Panc1 (cell line): Measurements from ENCODE around the gene HMGN5. TPM values are rescaled to one million over a fixed set of nuclear protein-coding genes. Genes with fewer than 3 reads are reported as not detected.

Experiments used
- ATAC-seq: fragments of 200-7000 bp; cut with Tn5 transposase; 2 replicates; pipeline ENCODE4 v1.9.1; 2020; ENCODE audit warnings: mild to moderate bottlenecking, moderate library complexity
- BruUV-seq: library from RNA; stranded (reverse); fragments of 400-500 nt; replicated peaks from 2 replicates; lab custom pipeline; 2021; lab: Mats Ljungman, UMichigan
- CTCF ChIA-PET: fragments of 300-600 bp; sonication (Branson Sonifier 250); formaldehyde crosslinking; loops from one replicate; lab custom pipeline; 2022; ENCODE audit warnings: antibody characterized with exemption; lab: Charles Lee
- POLR2A ChIA-PET: fragments of 300-600 bp; sonication (Branson Sonifier 250); formaldehyde crosslinking; loops from one replicate; lab custom pipeline; 2022; ENCODE audit warnings: antibody characterized with exemption; lab: Charles Lee
- DNase-seq: peaks from one replicate; pipeline ENCODE4 v3.0.0-alpha.2; 2010; ENCODE audit warnings: low read depth, low spot score
- H3K27ac ChIP-seq: 2 replicates; pipeline ENCODE4 v1.5.1; 2011; ENCODE audit warnings: mild to moderate bottlenecking, low read length, inconsistent platforms
- H3K27me3 ChIP-seq: fragments of 200-500 bp; sonication (Bioruptor generic); 2 replicates; pipeline ENCODE4 v1.6.0; 2014; ENCODE audit warnings: low read length, inconsistent platforms; ENCODE audit not compliant: control insufficient read depth, insufficient read depth
- H3K36me3 ChIP-seq: fragments of 200-500 bp; sonication (Bioruptor generic); 2 replicates; pipeline ENCODE4 v1.5.1; 2014; ENCODE audit warnings: inconsistent platforms, mild to moderate bottlenecking, low read length, moderate library complexity; ENCODE audit not compliant: control insufficient read depth, insufficient read depth
- H3K4me1 ChIP-seq: 2 replicates; pipeline ENCODE4 v1.5.1; 2011; ENCODE audit warnings: inconsistent platforms, mild to moderate bottlenecking, low read length, moderate library complexity; ENCODE audit not compliant: control insufficient read depth, insufficient read depth
- H3K4me3 ChIP-seq, 2 experiments: 2 replicates each; pipeline ENCODE4 v1.5.1; 2011 to 2012; ENCODE audit warnings: low read depth in 2 of 2, low read length in 2 of 2, mild to moderate bottlenecking in 2 of 2, inconsistent platforms in 1 of 2, moderate library complexity in 1 of 2
- H3K9me3 ChIP-seq: fragments of 200-500 bp; sonication (Bioruptor generic); 2 replicates; pipeline ENCODE4 v1.5.1; 2014; ENCODE audit warnings: low read depth, mild to moderate bottlenecking, inconsistent platforms, low read length, moderate library complexity; ENCODE audit not compliant: control insufficient read depth, insufficient read depth
- POLR2AphosphoS5 ChIP-seq: IDR thresholded peaks from 2 replicates; pipeline ENCODE4 v1.6.1; 2012; ENCODE audit warnings: mild to moderate bottlenecking, low read depth, low read length, moderate library complexity
- SIN3A ChIP-seq: IDR thresholded peaks from 2 replicates; pipeline ENCODE4 v1.6.1; 2012; ENCODE audit warnings: low read depth, mild to moderate bottlenecking, low read length, moderate library complexity, borderline replicate concordance; ENCODE audit not compliant: insufficient read depth
- TCF7L2 ChIP-seq: IDR thresholded peaks from 2 replicates; pipeline ENCODE4 v1.6.1; 2011; ENCODE audit warnings: mild to moderate bottlenecking, low read depth, low read length, inconsistent platforms
- in situ Hi-C: cut with HindIII; loops from 2 replicates; pipeline ENCODE4 v1.10.0; 2016; ENCODE audit warnings: low sequenced_read_pairs, low pct_unique_long_range_greater_than_20kb
- intact Hi-C: fragments of 100-400 bp; cut with micrococcal nuclease; formaldehyde crosslinking; loops from one replicate; pipeline ENCODE4 v1.10.0; 2022; ENCODE audit not compliant: unreplicated experiment
- total RNA-seq: library from RNA; stranded (reverse); gene quantifications from one replicate; pipeline ENCODE4 v1.2.1, GENCODE V29; 2021; ENCODE audit not compliant: unreplicated experiment
- TF ChIP-seq, protein P1 (sequence below): fragments of 450-650 bp; IDR thresholded peaks from 2 replicates; pipeline ENCODE4 v1.5.1; 2017; ENCODE audit warnings: mild to moderate bottlenecking
- TF ChIP-seq, protein P2 (sequence below), 2 experiments: IDR thresholded peaks; 2 replicates each; pipeline ENCODE4 v1.6.1; 2011 to 2012; ENCODE audit warnings: low read depth in 2 of 2, control low read depth in 1 of 2, low read length in 1 of 2, mild to moderate bottlenecking in 1 of 2, moderate library complexity in 1 of 2; ENCODE audit not compliant: insufficient read depth in 1 of 2

The HMGN5 gene
- total RNA-seq, 1 experiment from 2014 or later = 1.5 TPM

DNA sequence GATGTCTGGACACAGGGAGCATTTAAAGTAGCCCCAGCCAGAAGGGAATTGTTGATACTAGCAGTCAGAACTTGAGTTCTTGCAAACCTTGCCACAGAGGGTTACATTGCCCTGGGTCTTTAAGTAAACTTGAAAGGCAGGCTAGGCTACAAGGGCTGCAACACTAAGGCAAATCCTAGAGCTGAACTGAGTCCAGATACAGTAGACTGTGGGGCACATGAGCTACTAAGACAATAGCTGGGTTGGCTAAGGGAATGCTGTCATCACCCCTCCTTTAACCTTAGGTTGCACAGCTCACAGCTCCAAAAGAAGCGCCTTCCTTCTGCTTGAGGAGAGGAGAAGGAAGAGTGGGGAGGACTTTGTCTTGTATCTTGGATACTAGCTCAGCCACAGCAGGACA lies 35.8 kb upstream of the HMGN5 start:
- no peak for ATAC-seq
- DNase-seq = no peak
- H3K4me3 ChIP-seq = no peak overlapping the region
- TF ChIP-seq TCF7L2 (no peak), SIN3A (no peak), POLR2AphosphoS5 (no peak)
- TF ChIP-seq, protein P1, sequence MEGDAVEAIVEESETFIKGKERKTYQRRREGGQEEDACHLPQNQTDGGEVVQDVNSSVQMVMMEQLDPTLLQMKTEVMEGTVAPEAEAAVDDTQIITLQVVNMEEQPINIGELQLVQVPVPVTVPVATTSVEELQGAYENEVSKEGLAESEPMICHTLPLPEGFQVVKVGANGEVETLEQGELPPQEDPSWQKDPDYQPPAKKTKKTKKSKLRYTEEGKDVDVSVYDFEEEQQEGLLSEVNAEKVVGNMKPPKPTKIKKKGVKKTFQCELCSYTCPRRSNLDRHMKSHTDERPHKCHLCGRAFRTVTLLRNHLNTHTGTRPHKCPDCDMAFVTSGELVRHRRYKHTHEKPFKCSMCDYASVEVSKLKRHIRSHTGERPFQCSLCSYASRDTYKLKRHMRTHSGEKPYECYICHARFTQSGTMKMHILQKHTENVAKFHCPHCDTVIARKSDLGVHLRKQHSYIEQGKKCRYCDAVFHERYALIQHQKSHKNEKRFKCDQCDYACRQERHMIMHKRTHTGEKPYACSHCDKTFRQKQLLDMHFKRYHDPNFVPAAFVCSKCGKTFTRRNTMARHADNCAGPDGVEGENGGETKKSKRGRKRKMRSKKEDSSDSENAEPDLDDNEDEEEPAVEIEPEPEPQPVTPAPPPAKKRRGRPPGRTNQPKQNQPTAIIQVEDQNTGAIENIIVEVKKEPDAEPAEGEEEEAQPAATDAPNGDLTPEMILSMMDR = no peak
- TF ChIP-seq, protein P2, sequence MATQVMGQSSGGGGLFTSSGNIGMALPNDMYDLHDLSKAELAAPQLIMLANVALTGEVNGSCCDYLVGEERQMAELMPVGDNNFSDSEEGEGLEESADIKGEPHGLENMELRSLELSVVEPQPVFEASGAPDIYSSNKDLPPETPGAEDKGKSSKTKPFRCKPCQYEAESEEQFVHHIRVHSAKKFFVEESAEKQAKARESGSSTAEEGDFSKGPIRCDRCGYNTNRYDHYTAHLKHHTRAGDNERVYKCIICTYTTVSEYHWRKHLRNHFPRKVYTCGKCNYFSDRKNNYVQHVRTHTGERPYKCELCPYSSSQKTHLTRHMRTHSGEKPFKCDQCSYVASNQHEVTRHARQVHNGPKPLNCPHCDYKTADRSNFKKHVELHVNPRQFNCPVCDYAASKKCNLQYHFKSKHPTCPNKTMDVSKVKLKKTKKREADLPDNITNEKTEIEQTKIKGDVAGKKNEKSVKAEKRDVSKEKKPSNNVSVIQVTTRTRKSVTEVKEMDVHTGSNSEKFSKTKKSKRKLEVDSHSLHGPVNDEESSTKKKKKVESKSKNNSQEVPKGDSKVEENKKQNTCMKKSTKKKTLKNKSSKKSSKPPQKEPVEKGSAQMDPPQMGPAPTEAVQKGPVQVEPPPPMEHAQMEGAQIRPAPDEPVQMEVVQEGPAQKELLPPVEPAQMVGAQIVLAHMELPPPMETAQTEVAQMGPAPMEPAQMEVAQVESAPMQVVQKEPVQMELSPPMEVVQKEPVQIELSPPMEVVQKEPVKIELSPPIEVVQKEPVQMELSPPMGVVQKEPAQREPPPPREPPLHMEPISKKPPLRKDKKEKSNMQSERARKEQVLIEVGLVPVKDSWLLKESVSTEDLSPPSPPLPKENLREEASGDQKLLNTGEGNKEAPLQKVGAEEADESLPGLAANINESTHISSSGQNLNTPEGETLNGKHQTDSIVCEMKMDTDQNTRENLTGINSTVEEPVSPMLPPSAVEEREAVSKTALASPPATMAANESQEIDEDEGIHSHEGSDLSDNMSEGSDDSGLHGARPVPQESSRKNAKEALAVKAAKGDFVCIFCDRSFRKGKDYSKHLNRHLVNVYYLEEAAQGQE (IDR thresholded peaks at IDR 0.05; ENCODE audit: insufficient read depth in 1 of 2, low read depth in 2 of 2, low read length in 1 of 2) = no peak
- CTCF ChIA-PET = no interaction called here
- intact Hi-C loops (no loop called here), in situ Hi-C loops (no loop called here)
- H3K36me3 ChIP-seq = no peaks in the 10 kb centered on the region
- no peaks in the 10 kb centered on the region for H3K4me1 ChIP-seq
- no peaks in the 10 kb centered on the region for H3K27me3 ChIP-seq
- H3K9me3 ChIP-seq = no peaks in the 10 kb centered on the region
- no TSS peak for BruUV-seq
- H3K27ac ChIP-seq = no peak overlapping the region
- POLR2A ChIA-PET = no interaction called here

DNA sequence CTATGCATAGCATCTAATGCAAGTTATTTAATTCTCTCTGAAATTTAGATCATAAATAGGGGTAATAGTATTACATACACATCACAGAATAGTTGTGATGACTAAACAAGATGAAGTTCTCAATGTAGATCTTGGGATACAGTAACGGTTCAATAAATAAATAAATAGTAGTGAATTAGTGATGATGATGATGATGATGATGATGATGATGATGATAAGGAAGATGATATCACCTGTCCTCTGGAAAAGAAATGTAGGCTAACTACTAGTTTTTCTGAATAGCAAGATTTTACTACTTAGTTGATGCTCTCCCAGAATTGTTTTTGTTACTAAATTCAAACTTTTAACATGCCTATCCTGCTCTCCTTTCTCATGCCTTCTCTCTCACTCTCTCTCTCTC lies 30.5 kb upstream of the HMGN5 start:
- Histone ChIP-seq H3K36me3 (no peaks in the 10 kb centered on the region), H3K27ac (no peak overlapping the region), H3K9me3 (no peaks in the 10 kb centered on the region), H3K27me3 (no peaks in the 10 kb centered on the region), H3K4me1 (no peaks in the 10 kb centered on the region), H3K4me3 (no peak overlapping the region)
- ChIA-PET CTCF (no interaction called here), POLR2A (no interaction called here)
- ATAC-seq (no peak), DNase-seq (no peak)
- TF ChIP-seq, protein P1 = no peak
- TF ChIP-seq, protein P2 (IDR thresholded peaks at IDR 0.05; ENCODE audit: insufficient read depth in 1 of 2, low read depth in 2 of 2, low read length in 1 of 2) = no peak
- TF ChIP-seq SIN3A (no peak), POLR2AphosphoS5 (no peak), TCF7L2 (no peak)
- no TSS peak for BruUV-seq
- intact Hi-C loops (no loop called here), in situ Hi-C loops (no loop called here)
